Sciatic nerve (tissue), 2 donors: ENCODE results near the gene ADCY3. TPM values are rescaled to one million over a fixed set of nuclear protein-coding genes. Genes with fewer than 3 reads are reported as not detected.

ENCODE experiments used
- ATAC-seq: fragments of 200-7000 bp; cut with Tn5 transposase; one replicate; pipeline ENCODE4 v1.9.1; 2020; ENCODE audit warnings: mild to moderate bottlenecking, moderate library complexity
- DNase-seq: peaks from one replicate; pipeline ENCODE4 v3.0.0-alpha.2; 2020; ENCODE audit warnings: low spot score
- intact Hi-C: fragments of 100-400 bp; cut with DNase I; formaldehyde crosslinking; loops from one replicate; pipeline ENCODE4 v1.14.2; 2022
- total RNA-seq: library from RNA; stranded (reverse); fragmentation: NEBNext Ultra II Directional; extraction: Animal tissue kit (Norgen Biotek cat#: 25700); gene quantifications from one replicate; pipeline ENCODE4 v1.2.1, GENCODE V29; 2021
- donor health status: DM: no; HTN: no; CAD: no.
- donor health status: DM: no; HTN: no; CAD: no.

ADCY3 gene
- total RNA-seq, 1 donor from 2014 or later: 306 TPM

DNA sequence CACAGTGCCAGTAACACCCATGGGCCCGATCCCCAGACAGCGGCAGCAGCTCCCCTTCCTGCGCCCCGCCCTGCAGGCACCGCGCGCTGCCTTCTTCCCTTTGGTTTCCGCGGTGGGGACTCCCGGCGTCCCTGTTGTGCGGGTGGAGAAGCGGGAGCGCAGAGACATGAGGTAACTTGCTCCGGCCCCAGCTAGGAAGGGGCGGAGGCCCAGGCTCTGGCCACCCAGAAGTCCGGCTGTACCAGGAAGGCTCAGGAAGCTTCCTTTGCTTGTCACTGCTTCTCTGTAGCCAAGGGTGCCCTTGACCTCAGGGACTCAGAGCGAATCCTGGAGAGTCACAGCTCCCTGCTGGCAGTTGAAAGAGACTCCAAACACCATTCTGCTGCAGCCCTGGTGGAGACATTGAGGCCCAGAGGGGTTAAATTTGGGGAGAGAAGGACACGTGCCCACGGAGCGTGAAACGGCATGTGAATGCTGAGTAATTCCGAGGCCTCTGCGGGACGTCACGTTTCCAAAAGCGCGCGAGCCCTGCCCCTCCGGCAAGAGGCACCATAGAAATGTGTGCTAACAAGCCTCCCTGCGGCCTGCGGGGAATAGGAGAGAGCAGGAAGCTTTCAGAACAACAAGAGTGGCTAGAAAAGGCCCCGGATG is 6.7 kb upstream of the ADCY3 start:
- peak; percentile 94 for ATAC-seq
- DNase-seq: peak; percentile 86
- intact Hi-C loops: no loop called here

DNA sequence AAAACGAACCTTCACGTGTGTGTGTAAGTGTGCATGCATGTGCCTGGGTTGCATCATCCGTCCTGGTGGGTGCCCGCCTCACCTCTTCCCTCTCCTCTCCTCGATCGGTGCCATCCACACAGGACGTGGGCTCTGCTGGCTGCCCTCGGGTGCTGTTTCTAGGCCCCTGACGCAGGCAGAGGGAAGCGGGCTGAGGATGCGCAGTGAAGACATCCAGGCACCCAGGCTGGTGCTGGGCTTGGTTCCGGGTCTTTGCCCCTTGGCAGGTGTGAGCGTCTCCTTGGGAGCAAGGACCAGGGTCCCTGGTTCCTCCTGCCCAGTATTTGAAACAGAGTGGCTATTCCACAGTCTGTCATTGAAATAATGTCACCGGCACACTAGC is 6.2 kb upstream of the ADCY3 start:
- ATAC-seq: peak; percentile 12
- DNase-seq: no peak
- intact Hi-C loops: no loop called here

DNA sequence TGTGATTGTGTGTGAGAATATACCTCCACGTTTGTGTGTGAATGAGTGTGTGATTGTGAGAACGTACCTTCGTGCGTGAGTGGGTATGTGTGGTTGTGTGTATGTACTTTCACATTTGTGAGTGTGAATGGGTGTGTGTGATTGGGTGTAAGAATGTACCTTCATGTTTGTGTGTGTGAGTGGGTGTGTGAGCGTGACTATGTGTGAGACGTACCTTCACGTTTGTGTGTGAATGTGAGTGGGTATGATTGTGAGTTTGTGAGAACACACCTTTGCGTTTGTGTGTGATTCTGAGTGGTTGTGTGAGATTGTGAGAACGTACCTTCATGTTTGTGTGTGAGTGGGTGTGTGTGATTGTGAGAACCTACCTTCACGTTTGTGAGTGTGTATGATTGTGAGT is 5.8 kb upstream of the ADCY3 start:
- no peak for ATAC-seq
- DNase-seq: no peak

DNA sequence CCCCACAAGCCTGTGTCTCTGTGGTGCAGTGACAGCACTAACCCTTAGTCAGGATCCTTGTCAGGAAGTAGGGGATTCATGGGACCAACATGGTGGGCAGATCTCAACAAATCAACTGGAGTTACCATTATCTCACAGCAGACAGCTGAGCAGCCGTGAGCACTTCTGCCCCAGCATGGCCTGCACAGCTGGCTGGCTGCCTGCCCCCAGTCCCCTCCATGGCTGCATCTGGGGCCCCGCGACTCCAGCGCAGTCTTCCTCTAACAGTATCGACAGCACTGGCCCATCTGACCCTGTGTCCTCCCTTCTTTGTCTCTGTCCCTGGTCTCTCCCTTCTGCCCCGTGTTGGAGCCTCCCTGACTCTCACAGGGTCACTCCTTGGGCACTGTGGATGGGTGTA is 4.7 kb upstream of the ADCY3 start:
- DNase-seq (no peak), ATAC-seq (no peak)
- intact Hi-C loops: no loop called here

More for the DNA sequence above, 5.8 kb upstream of the ADCY3 start:
- intact Hi-C loops: no loop called here

DNA sequence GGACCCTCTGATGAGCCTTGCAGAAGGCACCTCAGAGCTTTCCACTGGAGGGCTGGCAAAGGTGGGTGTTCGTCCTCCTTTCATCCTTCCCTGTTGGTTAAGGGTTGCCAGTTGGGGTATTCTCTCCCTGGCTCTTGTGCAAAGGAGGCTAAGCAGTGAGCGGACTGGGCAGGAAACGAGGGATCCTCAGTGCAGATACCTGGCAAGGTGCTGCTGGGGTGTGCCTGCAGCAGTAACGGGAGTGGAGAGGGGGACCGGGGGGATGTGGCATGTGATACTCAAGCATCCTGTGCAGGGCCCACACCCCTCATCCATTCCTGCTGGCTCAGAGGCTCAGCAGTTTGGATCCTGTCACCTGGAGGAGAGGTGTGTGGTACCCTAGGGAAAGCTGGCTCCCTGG is 4.2 kb upstream of the ADCY3 start:
- DNase-seq: no peak
- no peak for ATAC-seq
- intact Hi-C loops: no loop called here

DNA sequence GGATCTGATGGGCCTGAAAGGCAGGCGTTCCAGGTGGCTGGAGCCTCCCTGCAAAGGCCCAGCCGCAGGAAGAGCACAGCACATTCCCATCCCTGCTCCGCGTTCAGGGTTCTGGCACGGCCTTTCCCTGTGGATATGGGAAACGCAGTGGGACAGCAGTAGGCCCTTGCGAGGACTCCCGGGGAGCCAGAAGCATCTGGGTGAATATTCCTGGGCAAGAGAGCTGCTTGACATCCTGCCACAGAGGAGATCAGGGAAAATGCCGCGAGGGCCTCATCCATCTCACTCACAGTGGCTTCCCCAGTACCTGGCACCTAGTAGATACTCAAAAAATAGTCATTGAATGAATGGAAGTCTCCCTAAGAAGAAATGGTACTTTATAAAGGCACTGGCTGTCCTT is 3.1 kb upstream of the ADCY3 start:
- DNase-seq (no peak), ATAC-seq (no peak)
- intact Hi-C loops: no loop called here

DNA sequence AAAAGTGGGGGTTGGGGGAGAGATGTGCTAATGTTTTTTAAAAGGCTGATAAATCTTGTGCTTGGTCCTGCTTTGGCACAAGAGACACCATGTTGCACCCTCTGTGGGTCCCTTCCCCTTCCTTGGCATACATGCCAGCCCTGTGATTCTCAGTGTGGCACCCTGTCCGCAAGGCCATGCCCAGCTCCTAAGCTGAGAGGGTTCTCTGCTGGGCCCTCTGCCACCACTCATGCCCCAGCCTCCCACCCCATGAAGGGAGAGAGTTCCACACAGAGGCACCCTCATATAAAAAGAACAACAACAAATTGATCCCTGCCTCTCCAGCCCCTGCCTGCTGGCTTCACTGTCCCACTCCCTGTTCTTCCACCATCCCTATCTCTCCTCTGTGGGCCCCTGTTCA is 2.5 kb upstream of the ADCY3 start:
- intact Hi-C loops: no loop called here
- peak; percentile 52 for DNase-seq

DNA sequence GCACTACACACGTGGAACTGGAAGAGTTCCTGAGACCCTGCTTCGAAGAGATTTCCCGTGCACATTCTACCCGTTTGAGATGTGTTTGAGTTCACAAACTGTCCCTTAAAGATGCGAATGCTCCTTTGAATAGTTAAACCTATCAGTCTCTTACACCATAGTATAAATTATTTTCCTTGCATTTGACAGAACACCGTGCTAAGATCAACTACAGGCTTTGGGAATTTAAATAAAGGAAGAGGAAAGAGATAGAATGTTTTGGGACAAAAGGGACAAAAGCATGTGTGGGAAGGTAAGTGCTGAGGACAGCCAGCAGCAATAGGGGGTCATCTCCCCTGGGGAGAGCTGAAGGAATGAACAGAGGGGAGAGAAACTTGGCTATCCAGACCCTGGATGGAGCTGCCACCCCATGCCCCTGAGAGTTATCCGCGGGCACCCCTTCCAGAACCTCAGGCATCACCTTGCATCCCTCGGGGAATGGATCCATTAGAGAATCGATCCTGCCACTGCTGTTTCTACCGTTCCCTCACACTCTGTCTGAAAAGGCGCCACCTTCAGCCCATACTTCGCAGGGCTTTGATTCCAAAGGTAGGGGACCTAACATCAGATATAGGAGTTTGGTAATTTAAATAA is 888 bp upstream of the ADCY3 start:
- intact Hi-C loops: no loop called here
- DNase-seq: peak; percentile 54
- no peak for ATAC-seq

More for the DNA sequence above, 2.5 kb upstream of the ADCY3 start:
- no peak for ATAC-seq

DNA sequence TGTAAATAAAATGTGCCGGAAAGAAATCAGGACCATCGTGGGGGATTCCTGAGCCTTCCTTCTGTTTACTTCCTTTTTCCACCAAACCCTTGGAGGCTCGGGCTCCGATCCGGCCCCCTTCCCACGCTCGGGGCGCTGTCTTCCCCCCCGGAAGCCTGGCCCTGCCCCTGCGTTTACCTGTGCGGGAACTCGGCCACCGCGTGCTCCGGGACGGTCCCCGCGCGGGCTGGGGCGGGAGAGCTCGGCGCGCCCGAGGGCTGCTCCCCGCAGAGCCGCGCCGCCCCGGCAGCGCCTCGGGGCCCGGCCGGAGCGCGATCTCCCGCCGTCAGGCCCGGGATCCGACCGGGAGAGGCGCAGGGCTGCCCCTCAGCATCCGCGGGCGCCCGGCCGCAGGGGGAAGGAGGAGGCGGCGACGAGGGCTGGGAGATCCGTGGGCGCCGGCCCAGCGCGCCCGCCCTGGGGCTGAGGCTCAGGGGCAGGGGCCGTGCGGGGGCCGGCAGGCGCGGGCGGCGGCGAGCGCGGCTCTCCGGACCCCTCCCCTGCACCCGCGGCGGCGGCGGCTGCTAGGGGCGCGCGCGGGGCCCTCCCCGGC is 435 bp downstream of the ADCY3 start:
- peak; percentile 71 for DNase-seq

DNA sequence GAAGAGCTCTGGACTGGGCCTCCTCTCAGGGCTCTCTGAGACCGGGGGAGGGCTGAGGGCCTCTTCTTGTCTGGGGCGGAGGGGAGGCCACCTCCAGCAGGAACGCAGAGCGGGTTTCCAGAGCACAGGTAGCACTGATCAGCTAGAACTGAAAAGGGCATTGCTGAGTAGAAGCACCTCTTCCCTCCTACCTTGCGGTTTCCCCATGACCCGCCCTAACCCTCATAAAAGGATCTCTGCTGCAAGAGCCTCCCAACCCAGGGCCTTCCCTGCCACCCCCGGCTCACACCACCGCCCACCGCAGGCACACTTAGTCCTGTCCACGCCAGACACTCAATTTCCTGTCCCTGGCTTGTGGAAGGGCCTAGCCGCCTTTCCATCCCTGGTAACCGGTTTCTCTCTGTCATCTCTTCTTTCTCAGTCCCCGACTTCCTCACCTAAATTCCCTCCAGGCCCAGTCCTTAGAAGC is 966 bp downstream of the ADCY3 start:
- peak; percentile 31 for ATAC-seq
- intact Hi-C loops: no loop called here
- peak; percentile 63 for DNase-seq

More for the DNA sequence above, 435 bp downstream of the ADCY3 start:
- ATAC-seq: no peak
- intact Hi-C loops: no loop called here

DNA sequence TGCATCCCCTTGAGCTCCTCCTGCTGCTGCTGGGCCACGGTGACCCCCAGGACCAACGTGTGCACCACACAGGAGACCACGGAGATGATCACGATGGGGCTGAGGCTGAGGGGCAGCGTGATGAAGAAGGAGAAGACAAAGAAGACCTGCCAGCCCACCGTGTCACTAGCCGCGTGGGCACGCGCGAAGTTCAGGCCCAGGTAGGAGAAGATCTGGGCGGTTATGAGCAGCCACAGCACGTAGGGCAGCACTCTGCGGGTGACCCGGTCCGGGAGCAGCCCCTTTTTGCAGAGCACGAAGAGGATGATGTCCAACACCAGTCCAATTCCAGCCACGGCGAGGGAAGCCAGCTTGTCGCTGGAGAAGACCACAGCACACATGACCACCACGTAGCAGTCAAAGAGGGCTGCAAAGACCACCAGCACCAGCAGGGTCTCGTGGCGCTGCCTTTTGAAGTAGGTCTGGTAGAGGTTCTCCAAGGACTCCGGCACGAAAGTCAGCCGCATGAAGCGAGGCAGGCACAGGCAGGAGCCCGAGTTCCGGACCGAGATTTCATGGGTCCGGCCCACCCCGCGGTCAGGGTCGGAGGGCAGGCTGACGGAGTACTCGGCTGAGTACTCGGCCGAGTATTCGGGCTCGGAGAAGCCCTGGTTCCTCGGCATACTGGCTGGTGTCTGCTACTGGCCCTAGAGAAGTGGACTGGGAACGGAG is 1.6 kb downstream of the ADCY3 start:
- DNase-seq: peak; percentile 64
- ATAC-seq: peak; percentile 2
- intact Hi-C loops: no loop called here

DNA sequence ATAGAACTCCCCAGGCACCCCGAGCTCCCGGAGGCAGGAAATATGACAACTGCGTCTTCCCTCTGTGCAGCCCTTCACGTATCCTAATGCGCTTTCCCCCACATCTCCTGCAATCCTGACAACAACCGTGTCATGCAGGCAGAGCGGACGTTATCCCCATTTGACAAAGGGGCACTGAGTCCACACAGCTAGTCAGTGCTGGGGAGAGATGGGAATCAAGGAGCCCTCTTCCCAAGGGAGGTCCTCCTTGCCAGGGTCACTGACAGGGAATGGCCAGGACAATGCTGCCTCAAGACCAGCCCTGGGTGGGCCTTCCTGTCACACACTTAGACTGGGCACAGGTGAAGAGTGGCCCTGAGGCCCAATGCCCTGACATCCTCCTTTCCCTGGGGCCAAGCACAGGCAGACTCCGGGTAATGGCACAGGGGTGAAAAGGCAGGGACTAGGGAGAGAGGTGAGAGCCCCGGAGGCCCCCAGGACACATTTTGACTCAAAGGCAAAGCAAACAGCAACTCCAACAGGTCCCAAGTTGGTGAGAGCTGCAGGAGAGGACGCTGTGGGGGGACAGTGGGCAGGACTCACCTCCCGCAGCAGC is 2.2 kb downstream of the ADCY3 start:
- ATAC-seq (no peak), DNase-seq (peak; percentile 34)
- intact Hi-C loops: no loop called here

DNA sequence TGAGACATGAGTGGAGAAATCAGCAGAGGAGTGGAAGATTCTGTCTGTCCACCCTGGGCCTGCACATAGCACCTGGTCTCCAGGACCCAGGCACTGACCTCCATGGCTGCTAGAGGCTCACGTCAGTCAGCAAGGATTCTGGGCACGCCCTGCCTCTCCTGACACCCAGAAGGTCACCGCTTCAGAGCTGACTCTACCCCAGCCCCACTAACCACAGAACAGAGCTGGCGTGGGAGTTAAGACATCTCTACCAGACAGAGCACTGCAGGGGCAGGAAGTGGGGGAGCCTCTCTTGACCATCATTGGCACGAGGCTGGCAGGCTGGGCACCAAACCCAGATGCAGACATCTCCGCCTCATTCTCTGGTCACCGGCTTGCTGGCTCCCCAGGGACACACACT is 3.0 kb downstream of the ADCY3 start:
- ATAC-seq (peak; percentile 1), DNase-seq (peak; percentile 60)
- intact Hi-C loops: no loop called here

DNA sequence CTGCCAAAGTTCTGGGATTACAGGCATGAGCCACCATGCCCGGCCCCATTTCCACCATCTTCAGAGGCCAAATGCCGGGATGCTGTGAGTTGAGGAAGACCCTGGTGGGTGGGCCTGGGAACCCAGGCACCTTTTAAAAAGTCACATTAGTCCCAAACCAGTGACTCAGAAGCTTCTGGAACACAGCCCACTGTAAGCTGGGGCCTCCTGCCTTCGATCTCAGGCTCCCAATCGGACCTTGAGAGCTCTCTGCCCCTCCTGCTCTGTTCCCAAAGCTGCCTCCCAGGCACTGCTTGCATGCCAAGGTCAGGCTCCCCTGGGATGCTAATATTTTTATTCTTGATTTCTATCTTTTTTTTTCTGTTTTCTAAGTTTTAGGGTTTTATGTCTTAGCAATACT is 4.2 kb downstream of the ADCY3 start:
- DNase-seq: peak; percentile 53
- no peak for ATAC-seq
- intact Hi-C loops: no loop called here

DNA sequence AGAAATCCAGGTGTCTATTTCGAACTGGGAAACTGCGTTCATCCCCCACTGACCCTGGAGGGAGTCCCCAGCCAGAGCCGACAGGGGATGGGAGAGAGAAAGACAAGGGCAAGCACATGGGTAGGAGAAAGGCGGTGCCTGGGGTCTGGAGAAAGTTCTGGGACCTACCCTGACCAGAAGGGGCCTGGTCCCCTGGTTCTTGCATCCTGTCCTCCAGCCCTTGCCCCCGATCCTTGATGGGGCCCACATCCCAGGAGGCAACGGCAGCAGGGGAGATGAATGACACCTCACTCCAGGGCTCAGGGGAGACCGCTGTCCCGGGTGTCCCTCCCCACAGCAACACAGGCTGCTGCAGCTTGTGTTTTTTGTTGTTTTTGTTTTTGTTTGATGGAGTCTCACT is 4.9 kb downstream of the ADCY3 start:
- no peak for ATAC-seq
- DNase-seq: peak; percentile 49
- intact Hi-C loops: no loop called here

DNA sequence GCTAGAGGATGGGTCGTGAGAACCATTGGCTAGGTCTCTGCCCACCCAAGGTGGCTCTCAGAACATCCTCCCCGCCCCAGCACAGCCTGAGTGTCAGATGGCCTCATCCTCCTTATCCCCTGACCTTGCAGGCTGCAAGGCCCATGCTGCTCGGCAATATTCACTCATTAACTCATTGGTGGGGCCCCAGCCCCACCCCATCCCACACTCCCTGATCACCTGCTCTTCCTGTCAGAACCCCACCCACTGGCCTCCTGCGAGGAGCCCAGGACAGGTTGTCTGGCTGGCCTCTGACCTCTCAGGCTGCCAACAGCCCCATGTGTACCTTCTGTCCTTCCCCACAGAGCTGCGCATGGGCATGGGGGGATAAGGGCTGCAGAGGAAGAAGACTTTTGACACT is 5.3 kb downstream of the ADCY3 start:
- intact Hi-C loops: no loop called here
- no peak for ATAC-seq
- peak; percentile 52 for DNase-seq

DNA sequence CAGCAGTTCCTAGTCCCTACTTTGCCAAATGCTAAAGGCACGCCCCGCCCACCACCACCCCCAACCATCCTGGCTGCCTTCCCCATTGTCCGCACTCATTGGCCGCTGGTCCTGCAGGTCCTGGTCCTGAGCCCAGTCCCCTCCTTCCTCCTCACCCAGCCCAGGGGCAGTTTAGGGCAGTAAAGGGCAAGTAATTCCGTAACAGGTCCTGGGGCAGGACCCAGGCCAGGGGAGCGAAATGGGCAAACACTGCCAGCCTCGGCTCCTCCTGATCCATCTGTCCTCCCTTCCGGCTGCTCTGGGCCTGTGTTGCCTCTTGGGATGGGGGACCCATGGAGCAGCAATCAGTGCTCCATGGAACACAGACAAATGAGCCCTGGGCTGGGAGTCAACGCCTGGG is 6.1 kb downstream of the ADCY3 start:
- peak; percentile 57 for DNase-seq
- peak; percentile 23 for ATAC-seq
- intact Hi-C loops: no loop called here

DNA sequence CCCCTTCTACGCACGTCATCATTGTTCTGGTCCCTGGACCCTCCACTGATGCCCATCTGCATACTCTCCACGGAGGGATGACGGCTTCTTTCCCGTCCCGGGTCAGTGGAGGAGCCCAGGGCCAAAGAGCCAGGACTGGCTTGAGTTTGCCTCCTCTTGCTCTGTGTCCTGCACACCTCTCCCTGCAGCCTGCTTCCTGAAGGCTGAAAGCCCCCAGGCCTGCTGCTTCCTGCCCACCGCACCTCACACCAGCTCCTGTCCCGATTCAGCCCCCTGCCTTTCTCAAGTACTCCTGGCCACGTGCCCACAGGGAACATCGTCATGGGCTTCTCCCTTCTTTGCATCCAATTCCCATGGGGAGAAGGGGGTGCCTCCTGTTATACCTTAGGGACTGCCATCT is 7.1 kb downstream of the ADCY3 start:
- DNase-seq (no peak), ATAC-seq (peak; percentile 7)
- intact Hi-C loops: no loop called here

DNA sequence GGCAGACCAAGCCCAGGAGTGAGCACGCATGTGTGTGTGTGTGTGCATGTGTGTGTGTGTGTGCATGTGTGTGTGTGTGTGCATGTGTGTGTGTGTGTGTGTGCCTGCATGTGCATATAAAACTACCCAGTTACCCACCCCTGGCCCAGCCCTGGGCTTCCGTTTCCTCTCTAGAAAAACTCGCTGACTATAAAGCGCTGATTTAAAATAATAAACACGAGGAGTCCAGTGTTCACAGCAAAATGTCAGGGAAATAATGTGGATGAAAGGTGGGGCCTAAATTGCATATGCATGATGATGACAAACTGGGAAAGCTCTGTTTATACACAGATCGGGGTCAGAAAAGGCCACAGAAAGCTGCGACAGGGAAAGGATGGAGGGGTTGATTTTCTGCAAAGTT is 7.5 kb downstream of the ADCY3 start:
- DNase-seq (no peak), ATAC-seq (no peak)
- intact Hi-C loops: no loop called here

DNA sequence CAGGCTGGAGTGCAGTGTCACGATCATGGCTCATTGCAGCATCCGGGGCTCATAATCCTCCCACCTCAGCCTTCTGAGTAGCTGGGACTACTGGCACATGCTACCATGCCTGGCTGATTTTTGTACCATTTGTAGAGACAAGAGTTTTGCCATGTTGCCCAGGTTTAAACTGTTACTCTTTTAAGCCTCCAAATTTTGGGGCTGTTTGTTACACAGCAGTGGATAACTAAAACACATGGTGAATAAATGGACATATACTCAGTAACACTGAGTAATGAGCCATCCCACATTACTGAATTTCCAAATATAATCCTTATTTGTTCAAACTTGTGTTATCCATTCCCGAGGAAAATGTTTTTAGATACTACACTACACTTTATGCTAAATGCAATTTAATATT is 9.8 kb downstream of the ADCY3 start:
- DNase-seq (no peak), ATAC-seq (no peak)

More for the DNA sequence above, 9.8 kb downstream of the ADCY3 start:
- intact Hi-C loops: no loop called here
